ENCODE data around the gene PYGO2.

Gene PYGO2

DNA sequence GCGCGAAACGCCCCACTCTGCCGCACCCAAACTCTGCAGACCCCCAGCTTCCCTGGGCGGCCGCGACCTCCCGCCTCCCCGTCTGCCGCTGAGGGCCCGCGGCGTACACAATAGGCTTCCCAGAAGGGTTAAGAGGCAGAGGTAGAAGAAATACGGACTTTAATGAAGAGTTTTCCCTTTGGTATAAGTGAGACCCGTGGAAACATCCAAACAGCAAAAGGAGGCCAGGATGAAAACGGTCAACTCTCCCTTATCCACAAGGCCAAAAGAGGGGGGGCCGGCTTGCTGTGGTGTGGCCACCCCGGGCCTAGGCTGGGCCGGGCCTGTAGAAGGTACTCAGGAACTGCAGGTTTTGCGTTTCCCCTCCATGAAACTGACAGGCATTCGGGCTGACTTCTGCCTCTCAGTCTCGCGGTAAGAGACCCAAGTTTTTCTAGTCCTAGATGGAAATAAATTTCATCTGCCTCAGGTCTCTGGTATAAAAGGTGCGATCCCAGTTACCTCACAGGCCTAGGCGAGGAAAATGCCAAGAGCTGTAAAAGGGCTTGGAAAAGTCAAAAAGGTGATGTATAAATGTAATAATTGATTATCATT, 671 bp upstream of the PYGO2 start:
- no peak for DNase-seq (ENCODE audit: low spot score)

DNA sequence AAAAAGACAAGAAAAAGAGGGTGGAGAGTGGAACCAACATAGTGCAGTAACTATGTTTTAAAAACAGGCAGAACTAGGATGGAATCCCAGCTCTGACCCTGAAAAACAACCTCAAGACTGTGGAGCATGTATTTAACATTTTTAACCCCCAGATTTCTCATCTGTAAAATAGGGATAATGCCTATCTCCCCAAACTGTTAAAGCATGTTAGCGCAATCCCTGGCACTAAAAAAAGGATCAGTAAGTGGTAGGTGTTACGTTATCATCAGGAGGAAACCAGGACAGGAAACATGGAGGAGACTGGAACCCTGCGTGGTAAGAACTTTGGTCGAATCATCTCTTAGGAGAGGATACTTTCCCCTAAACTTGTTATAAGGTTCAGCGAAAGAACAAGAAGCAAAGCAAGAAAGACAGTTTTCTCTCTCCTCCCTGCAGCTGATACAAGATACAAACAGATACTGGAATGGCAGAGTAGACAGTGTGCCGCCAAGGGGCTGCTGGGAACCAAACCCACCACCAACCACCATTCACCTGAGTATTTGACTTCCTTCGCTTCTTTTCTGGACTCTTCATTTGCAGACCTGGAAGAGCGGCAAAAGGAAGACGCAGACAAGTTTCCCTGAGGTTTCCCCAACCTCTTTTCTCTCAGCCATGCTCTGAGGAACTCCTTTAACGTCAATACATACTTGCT, 991 bp downstream of the PYGO2 start:
- no peak for DNase-seq (ENCODE audit: low spot score)

DNA sequence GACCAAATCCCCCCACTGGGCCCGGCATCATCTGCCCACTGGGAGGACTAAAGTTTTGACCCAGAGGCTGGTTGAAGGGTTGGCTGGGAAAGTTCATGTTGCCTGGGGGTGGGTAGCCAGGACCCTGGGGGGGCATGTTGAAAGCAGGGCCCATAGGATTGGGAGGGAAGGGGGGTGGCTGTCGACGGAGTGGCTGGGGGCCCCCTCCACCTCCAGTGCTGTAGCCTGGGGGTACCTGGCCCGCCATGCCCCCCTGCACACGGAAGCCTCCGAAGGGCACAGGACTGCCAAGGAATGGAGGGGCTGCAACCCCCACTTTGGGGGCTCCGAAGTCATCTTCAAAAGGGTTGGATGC, 2.2 kb downstream of the PYGO2 start:
- DNase-seq (ENCODE audit: low spot score): no peak

DNA sequence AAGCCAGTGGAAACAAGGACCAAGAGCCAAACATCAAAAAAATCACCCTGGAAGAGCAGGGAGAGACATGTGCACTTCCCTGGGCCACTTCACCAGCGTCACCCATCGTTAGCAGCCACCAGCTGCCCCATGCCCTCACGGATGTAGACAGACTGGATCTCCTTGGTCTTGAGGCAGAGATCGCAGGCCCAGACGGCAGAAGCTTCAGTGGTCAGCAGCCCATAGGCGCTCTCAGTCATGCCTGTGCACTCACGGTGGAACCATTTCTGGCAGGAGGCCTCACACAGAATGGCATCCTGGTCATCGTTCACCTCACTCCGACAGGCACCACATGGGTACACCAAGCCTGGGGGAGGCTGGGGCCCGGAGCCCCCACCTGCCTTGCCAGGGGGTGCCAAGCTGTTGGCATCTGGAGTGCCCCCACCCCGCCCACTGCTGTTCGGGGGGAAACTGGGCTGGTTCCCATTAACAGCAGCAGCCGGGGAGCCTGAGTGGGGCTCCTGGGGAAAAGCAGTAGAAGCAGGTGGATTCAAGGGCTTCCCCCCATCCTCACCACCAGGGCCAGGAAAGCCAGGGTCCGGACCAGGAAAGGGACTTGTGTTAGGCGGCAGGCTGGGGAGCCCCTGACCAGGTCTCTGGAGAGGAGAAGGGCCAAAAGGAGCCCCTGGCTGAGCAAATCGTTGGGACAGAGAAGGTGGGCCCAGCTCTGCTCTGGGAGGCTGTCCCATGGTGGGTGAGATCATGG, 2.7 kb downstream of the PYGO2 start:
- no peak for DNase-seq (ENCODE audit: low spot score)

DNA sequence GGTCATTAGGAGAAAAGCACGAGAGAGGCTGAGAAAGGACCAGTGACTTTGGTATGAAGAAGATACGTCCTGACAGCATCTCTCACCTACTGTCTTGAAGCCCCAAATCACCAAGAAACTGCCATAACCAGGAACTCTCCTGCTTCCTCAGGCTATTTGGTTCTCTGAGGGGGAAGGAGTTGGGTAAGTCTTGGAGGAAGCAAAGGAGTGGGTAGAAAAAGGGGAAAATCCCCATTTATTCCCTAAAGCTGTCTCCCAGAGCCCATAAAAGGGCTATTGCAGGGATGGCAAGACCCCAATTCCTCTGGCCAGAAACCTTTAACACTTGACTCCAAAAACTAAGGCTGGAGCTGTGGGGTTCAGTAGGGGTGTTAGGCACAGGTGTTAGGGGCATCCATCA, 3.5 kb downstream of the PYGO2 start:
- DNase-seq (ENCODE audit: low spot score): no peak

DNA sequence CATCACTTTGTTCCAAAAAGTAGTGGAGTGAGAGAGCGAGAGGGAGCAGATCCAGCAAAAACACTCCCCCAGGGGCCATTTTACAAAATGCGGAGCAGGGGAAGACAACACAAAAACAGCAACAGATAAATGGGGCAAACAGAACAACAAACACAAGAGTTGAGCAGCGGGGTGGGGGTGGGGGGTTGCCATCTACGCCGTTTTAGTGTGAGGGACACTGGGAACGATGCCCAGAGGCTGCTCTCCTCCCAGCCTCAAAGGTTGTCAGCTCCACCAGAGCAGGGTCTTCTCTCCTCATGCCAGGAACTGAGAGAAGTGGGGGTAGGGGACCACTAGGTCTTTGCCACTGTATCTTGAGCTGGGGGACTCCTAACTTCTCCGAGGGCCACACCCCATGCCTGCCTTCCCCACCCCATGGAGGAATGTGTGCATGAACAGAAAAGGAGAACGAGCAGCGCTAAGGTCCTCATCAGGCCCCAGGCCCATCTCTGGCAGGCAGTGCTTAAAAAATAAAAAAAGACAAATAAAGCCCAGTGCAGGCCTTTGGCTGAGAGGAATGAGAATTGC, 4.4 kb downstream of the PYGO2 start:
- no peak for DNase-seq (ENCODE audit: low spot score)

DNA sequence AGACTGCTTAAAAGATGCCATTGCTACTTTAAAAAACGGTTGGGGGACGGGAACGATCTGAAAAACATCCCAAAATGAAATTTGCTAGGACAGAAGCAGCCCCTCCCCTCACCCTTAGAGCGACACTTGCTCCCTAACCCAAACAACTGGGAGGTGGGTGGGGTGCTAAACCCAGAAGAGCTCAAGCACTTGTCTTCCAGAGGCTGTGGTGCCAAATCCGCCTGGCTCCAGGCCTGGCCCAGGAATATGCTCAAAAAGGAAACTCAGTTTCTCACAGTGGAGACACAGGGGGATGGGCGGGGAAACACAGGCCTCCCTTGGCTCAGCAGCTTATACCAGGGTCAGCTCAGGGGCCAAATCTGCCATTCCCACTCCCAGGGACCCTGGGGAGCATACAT, 5.0 kb downstream of the PYGO2 start:
- no peak for DNase-seq (ENCODE audit: low spot score)

DNA sequence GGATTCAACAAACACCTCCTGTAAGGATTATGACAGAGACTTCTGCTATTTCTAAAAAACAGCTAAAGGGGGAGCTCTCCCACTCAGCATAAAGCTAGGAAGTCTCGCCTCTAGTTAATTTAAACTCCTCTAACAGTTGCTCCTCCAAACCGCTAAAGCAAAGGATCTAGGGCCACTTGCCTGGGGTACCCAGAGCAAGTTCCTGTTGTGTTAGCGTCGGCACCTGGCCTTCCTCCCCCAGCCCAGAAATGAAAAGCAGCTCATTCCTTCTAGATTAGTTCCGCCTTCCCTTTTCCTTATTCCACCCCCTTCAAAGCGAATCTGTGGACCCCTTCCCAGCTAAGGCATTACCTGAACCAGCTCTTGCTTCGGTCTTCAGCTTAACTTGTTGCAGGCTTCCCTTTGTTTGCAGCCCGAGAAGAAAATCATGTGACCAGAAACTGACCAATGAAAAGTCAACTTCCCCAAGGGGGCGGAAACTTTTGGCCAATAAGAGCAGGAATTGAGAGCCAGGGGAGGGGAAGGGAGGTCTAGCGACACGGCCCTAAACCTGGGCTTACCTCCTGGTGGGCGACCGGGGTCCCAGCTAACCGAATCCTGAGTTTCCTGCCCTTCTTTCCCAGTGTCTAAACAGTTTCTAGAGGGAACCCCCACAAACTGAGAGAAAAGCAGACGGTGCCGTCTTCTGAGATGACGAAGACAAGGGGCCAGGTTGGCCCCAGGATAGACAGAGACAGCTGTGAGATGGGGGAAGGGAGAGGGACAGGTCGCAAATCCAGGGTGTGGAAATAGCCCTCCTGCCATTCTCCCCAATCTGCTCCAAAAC, 5.7 kb downstream of the PYGO2 start, which contains the start of gene PBXIP1:
TSS of gene PBXIP1 (minus strand) at position 382 of the 826 bp plus-strand sequence. CDS start 2,378 bp downstream, outside the sequence.
- DNase-seq (ENCODE audit: low spot score): peak; percentile 100

DNA sequence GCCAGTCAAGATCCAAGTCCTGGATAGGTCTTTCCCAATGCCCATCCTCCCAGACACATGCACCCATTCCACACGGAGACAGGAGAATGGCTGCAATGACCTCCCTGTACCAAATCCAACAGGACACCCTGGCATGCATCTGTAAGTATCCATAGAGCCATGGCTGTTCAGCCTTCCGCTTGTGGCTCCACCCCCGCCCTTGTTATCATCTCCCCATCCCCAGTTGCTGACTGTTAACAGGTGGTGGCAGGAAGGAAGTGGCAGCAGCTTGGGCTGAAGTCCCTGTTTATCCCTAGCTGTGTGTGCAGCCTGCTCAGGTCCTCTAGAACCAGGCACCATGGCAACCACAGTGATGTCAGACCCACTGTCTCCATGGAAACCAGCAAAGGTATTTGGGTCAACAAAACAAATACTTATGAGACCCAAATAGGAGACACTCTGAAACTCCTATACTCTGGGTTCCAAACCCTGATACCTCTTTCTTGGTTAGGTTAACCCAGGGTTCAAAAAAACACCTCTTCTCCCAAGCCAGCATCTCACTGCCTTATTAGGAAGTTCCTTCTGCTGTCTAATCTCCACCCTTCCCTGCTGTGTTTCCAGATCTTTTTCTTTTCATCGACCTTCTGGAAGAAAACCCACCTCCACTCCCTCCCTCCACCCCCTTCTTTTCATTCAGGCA, 6.4 kb downstream of the PYGO2 start:
- no peak for DNase-seq (ENCODE audit: low spot score)

DNA sequence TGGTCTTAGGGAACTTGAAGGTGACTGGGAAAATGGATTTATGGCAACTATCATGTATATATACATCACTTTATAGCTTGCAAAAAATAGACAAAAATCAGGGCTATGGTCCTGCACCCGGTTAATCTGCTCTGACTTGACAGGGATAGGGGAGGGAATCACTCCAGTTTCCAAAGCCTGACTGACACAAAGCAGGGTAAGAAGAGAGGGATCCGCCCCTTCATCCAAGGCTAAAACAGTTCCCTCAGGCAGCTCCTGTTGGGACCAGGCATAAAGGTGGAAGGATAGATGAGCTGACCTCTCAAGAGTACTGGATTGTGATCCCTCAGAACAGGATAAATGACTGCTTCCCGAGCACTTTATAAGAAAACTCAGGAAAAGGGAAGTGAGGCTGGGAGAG, 7.0 kb downstream of the PYGO2 start:
- DNase-seq (ENCODE audit: low spot score): no peak

DNA sequence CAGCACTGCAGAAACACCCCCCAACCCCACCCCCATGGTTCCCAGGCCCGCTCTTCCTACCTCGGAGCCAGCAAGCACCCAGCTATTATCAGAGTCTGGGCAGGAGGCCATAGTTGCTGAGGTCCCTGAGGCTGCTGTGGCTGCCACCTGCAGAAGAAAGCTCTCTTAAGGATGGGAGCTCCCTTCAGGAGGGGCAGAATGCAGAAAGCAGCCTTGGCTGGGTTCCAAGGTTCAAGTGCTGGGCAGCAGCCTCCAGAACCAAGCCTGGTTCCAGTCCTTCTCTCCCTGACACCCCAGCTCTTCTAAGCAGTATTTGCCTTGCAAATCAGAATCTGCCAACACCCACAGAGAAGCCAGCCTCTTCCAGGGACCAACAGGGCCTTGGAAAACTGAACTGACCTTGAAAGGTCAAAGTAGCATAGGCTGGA, 8.0 kb downstream of the PYGO2 start:
- no peak for DNase-seq (ENCODE audit: low spot score)

DNA sequence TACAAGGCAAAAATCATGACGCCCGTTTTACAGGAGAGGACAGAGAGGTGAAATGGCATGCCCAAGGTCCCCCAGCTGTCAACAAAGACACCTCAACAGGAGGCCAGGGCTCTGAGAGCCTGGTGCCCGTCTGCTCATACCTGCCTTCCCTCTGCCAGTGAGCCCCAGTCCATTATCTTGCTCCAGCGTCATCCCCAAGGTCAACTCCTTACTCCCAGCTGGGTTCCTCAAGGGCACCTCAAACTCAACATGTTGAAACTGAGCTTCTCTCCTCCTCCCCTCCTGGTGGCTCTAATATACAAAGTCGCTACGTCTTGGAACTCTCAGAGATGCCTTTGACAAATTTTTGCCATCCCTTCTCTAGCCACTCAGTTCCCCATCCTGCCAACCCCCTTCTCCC, 8.9 kb downstream of the PYGO2 start:
- no peak for DNase-seq (ENCODE audit: low spot score)

DNA sequence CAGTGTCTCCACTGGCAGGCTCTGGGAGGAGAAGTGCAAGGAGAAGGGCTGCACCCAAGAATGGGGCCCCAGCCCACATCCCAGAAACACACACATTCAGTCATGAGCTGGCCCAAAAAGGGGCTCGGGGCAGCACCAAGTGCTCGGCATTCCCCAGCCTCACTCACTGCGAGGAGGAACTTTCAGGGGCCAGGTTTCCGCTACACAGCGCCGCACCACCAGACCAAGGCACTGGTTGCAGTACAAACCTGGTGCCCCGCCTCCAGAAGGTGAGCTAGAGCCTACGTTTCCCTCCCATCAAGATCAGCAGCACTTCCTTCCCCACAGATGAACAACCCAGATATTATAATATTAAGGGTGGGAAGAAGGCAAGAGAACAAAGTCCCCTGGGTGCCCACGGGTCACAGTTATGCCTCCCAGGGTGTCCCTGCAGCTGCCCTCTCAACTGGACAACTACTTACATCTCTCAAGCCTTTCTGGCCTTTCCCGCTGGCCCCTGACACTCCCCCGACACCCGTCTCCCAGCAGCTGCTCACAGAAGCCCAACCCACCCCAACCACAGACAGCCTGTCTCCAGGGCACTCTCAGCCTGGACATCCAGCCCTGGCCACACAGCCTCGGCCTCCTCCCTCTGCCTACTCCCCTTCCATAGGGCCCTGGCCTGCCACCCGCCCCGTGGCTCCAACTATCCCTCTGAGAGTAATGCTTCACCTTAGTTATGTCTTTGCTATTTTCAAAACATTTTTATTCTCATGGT, 9.5 kb downstream of the PYGO2 start:
- no peak for DNase-seq (ENCODE audit: low spot score)

DNA sequence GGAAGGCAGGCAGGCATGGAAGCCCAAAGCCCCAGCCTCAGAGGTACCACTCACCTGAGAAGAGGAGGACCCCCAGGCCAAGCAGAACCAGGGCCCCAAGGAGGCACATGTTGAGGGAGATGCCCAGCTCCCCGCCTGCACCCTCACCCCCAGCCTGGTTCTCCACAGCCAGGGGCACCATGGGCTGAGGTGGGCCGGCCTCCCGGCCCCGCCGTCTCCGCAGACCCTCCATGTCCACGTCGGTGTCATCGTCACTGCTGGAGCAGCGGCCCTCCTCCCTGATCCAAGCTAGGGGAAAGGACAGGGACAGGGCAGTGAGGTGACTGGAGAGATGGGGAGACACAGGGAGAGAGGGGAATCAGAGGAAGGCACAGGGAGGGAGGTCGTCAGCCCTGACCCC, 13.5 kb downstream of the PYGO2 start:
- DNase-seq (ENCODE audit: low spot score): no peak

DNA sequence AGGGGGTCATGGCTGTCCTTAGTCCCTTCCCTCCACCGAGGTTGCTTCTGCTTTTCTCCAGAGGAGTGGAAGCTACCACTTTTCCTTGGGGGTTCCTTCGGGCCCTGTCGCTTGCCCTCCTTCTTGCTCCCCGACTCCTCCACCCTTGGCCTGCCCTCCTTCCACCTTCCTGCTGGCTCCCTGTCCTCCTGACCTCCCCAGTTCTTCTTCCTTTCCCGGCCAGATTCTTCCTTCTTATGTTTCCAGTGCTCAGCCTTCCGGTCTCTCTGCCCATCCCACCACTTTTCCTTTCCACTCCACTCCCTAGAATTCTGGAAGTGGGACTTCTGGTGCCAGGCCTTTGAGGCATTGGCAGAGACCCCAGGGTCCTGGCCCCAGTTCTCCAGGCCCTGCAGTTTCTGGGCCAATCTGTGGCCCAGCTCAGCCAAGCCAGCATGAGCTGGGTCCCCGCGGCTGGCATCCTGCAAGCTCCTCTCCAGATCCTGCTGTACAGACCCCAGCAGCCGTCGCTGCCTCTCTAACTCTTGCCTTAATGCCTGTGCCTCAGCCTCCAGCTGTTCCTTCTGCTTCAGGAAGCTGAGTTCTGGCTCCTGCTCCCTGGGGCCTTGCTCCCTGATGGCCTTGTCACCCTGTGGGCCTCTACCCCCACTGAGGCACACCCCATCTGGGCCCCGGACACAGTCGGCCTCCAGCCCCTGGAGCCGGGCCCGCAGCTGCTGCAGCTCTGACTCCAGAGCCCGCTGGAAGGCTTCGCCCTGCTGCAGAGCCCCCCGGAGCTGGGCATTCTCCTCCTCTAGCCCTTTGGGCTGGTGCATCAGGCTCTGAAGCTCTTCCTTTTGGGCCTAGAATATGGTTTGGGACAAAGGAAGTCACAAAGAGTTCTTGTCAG, 15.4 kb downstream of the PYGO2 start:
- DNase-seq (ENCODE audit: low spot score): no peak

DNA sequence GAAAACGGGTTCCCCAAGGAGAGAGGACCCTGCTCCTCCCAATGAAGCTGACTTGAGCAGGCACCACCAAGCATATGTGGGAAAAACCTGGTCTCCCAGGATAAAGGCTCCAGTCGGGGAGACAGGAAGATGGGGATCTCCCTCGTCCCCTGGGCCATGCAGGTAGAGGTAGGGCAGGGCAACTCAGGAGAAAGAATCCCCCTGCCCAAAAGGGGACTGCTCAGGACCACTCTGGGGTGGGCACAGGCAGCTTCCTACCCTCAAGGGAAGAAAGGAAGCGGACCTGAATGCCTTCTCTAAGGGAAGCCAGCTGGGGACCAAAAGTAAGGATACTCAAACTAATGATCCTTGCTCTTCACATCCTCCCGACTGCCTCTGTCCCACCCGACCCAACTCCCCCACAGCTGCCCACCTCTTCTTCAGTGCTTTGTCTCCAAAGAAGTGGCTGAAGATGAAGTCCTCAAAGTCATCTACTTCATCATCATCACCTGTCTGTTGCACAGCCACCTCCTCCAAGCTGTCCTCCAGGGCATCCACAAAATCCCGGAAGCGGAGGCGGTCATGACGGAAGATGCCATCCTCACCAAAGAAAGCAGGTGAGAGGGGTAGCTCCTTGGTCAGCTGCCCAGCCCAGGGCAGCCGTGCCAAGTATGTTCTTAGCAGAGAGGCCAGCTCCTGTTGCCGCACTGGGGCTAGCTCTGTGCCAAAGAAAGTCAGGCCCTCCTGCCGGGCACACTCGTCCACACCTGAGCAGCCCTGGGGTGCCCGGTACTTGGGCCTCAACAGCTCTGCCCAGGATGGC, 16.2 kb downstream of the PYGO2 start:
- DNase-seq (ENCODE audit: low spot score): no peak

DNA sequence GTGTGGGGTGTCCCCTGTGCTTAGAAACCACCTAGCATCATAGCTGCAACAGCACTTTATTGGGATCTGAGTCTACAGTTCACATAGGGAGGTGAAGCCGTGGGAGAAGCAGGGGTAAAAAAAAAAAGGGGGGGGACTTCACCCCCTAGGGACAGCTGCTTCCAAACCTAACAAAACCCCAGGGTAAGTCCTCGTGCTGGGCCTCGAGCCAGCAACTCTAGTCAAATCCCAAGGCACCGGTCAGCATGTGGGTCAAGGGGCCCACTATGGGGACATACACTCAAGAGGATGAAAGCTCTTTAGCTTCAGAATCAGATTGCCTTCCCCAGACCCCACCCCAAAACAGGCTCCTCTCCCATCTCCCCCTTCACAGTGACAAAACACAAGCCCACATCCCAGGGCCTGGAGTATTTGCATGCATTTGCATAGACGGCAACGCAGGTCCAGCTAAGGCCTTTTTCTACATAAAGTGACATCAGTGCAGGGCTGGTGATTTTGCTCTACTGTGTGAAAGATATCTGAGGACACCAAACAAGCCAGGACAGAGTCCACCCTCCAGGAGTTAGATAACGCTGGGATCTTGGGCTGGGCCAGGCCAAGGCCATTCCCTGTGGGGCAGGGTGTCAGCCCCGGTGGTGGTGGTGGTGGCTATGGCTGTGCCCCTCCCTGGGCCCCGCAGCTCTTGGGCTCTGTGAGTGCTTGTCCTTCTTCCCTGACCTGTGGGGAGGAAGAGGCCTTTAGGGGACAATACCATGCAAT, 17.0 kb downstream of the PYGO2 start:
- peak; percentile 82 for DNase-seq (ENCODE audit: low spot score)

Data from HuH-7 (cell line).